Upper lobe of right lung (tissue), 1 donor: ENCODE results near the gene UBQLN1. TPM values are rescaled to one million over a fixed set of nuclear protein-coding genes. Genes with fewer than 3 reads are reported as not detected.

Experiments used
- ATAC-seq: fragments of 200-7000 bp; cut with Tn5 transposase; one replicate; pipeline ENCODE4 v1.9.1; 2020; ENCODE audit warnings: mild to moderate bottlenecking, moderate library complexity
- DNase-seq: peaks from one replicate; pipeline ENCODE4 v3.0.0-alpha.2; 2020
- H3K27ac ChIP-seq: fragments of 200-600 bp; one replicate; pipeline ENCODE4 v1.8.0; 2022
- H3K27me3 ChIP-seq: fragments of 200-600 bp; one replicate; pipeline ENCODE4 v1.8.0; 2022; ENCODE audit warnings: mild to moderate bottlenecking
- H3K36me3 ChIP-seq: fragments of 200-600 bp; one replicate; pipeline ENCODE4 v1.8.0; 2022
- H3K4me1 ChIP-seq: fragments of 200-600 bp; one replicate; pipeline ENCODE4 v1.8.0; 2022
- H3K4me3 ChIP-seq: fragments of 200-600 bp; one replicate; pipeline ENCODE4 v1.8.0; 2022; ENCODE audit warnings: mild to moderate bottlenecking
- H3K9me3 ChIP-seq: fragments of 200-600 bp; one replicate; pipeline ENCODE4 v1.8.0; 2022
- intact Hi-C: fragments of 100-400 bp; cut with DNase I; formaldehyde crosslinking; loops from one replicate; pipeline ENCODE4 v1.11.0; 2022
- total RNA-seq: library from RNA; stranded (reverse); fragmentation: NEBNext Ultra II Directional; extraction: Animal tissue kit (Norgen Biotek cat#: 25700); gene quantifications from one replicate; pipeline ENCODE4 v1.2.1, GENCODE V29; 2021
- TF ChIP-seq, protein P1 (sequence below): fragments of 200-600 bp; IDR thresholded peaks from one replicate; pipeline ENCODE4 v1.8.0; 2022; ENCODE audit warnings: antibody characterized with exemption
- donor health status: DM: no; HTN: yes; CAD: no; lungs with severe emphysema.

Gene UBQLN1
- total RNA-seq, 1 donor from 2014 or later, result 93.7 TPM

DNA sequence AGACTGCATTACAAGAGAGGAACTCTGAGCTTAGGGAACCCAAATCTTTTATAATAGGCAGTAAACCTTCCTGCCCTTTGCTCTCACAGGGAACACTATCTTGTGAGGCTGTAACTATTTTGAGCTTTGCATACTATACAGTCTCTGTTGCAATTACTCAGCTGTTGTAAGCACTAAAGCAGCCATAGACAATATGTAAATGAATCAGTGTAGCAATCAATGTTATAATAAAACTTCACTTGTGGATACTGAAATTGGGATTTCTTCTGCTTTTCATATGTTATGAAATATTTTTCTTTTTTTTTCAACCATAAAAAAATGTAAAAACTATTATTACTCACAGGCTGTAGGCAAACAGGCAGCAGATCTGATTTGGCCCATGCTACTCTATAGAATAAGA lies 16.7 kb upstream of the UBQLN1 start:
- Histone ChIP-seq H3K27ac (no peak overlapping the region), H3K9me3 (no peaks in the 10 kb centered on the region), H3K4me3 (no peak overlapping the region), H3K36me3 (no peaks in the 10 kb centered on the region), H3K4me1 (no peaks in the 10 kb centered on the region), H3K27me3 (no peaks in the 10 kb centered on the region)
- intact Hi-C loops, result no loop called here
- ATAC-seq, result no peak
- DNase-seq, result no peak
- TF ChIP-seq, protein P1, sequence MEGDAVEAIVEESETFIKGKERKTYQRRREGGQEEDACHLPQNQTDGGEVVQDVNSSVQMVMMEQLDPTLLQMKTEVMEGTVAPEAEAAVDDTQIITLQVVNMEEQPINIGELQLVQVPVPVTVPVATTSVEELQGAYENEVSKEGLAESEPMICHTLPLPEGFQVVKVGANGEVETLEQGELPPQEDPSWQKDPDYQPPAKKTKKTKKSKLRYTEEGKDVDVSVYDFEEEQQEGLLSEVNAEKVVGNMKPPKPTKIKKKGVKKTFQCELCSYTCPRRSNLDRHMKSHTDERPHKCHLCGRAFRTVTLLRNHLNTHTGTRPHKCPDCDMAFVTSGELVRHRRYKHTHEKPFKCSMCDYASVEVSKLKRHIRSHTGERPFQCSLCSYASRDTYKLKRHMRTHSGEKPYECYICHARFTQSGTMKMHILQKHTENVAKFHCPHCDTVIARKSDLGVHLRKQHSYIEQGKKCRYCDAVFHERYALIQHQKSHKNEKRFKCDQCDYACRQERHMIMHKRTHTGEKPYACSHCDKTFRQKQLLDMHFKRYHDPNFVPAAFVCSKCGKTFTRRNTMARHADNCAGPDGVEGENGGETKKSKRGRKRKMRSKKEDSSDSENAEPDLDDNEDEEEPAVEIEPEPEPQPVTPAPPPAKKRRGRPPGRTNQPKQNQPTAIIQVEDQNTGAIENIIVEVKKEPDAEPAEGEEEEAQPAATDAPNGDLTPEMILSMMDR, result no peak

DNA sequence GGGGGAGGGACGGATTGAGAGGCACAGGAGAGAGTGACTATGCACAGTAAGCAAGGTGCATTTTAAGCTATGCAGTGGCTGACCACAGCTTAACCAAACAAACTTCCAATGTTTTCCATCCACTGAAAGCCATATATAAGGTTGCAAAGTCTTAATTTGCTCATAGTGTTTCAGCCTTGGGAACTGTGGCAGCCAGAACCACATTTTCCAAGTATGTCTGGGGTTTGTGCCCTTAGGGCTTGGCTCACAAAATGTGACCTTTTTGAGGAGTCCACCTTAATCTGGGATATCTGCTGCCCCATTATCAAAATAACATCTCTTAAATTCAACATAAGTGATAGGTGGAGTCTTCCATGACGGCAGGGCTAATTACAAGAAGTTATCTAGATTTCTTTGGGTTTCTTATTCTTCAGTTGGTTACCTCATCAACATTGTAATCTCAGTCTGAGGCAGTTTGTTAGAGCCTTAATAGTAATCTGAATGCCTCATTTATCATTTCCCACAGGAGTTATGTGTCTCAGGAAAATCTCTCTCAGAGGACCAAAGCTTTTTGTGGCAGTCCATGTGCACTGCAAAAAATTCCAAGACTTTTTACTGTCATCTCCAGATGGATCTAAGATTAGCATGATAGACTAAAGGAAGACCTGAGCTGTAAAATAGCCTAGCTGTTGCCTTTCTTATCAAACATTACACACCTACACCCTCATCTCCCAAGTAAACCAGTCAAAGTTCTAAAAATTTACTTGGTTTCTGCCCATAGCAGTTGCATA lies 15.2 kb upstream of the UBQLN1 start:
- H3K27me3 ChIP-seq, result no peaks in the 10 kb centered on the region
- H3K27ac ChIP-seq, result no peak overlapping the region
- no peaks in the 10 kb centered on the region for H3K9me3 ChIP-seq
- no peak for ATAC-seq
- no peak overlapping the region for H3K4me3 ChIP-seq
- no peaks in the 10 kb centered on the region for H3K4me1 ChIP-seq
- intact Hi-C loops, result no loop called here
- no peaks in the 10 kb centered on the region for H3K36me3 ChIP-seq
- DNase-seq, result no peak
- TF ChIP-seq, protein P1, result no peak

DNA sequence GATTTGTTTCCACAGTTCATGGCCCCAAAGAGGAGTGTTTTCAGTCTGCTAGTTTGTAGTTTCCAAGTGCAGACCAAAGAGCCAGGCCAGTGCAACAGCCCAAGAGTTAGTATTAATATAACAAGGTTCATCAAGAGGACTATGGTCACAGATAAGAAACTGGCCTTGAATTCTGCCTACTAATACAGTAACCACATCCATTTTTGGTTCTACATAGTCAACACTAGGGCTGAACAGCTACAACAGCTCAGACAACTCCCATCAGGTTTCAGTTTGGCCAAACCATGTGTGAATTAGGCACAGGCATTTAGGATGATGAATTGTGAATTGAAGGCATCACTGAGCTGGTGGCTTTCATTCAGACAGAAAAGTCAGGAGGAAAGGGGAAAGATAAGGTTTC lies 13.8 kb upstream of the UBQLN1 start:
- no peak overlapping the region for H3K4me3 ChIP-seq
- H3K4me1 ChIP-seq, result no peaks in the 10 kb centered on the region
- ATAC-seq, result no peak
- DNase-seq, result no peak
- no peaks in the 10 kb centered on the region for H3K36me3 ChIP-seq
- H3K27ac ChIP-seq, result no peak overlapping the region
- TF ChIP-seq, protein P1, result no peak
- intact Hi-C loops, result no loop called here
- no peaks in the 10 kb centered on the region for H3K27me3 ChIP-seq
- H3K9me3 ChIP-seq, result no peaks in the 10 kb centered on the region

DNA sequence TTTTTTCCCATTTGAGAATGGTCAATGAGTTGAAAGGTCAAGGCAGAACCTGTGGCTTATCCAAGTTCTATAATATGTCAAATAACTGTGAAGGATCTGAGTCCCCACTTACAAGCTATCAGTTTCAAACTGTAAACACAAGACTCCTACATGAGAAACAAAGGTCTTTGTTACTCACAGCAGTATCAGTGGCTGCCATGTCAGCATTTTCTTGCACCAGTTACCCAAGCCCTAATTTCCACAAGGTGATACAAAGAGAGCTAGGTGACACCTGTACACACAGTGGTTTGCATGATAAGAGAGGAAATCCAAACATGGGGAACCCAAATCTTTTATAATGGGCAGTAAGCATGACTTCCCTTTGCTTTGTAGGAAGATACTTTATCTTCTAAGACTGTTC lies 8.0 kb upstream of the UBQLN1 start:
- no peaks in the 10 kb centered on the region for H3K4me1 ChIP-seq
- H3K36me3 ChIP-seq, result no peaks in the 10 kb centered on the region
- TF ChIP-seq, protein P1, result no peak
- intact Hi-C loops, result no loop called here
- ATAC-seq (no peak), DNase-seq (no peak)
- H3K4me3 ChIP-seq, result no peak overlapping the region
- no peak overlapping the region for H3K27ac ChIP-seq
- H3K9me3 ChIP-seq, result no peaks in the 10 kb centered on the region
- H3K27me3 ChIP-seq, result no peaks in the 10 kb centered on the region

DNA sequence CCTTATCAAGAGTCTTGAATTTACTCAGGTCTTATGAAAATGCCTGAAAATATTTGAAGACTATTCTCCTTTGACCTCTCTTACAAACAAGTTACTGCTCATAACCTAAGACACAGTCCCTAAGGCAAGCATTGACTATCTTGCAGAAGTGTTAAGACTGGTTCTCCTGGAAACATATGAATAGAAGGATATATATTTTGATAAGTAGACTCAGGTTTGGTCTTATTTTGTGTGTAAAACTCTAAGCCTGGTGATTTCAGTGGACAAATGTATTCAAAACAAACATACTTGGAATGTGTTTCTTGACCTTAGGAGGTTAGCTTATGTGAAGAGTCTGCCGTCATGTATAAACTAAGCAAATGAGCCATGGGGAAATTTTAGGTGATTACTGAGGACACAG lies 7.5 kb upstream of the UBQLN1 start:
- ATAC-seq, result no peak
- intact Hi-C loops, result no loop called here

More for the DNA sequence above, 7.5 kb upstream of the UBQLN1 start:
- Histone ChIP-seq H3K36me3 (no peaks in the 10 kb centered on the region), H3K27ac (no peak overlapping the region), H3K27me3 (no peaks in the 10 kb centered on the region), H3K4me1 (no peaks in the 10 kb centered on the region), H3K4me3 (no peak overlapping the region), H3K9me3 (no peaks in the 10 kb centered on the region)
- TF ChIP-seq, protein P1, result no peak
- no peak for DNase-seq
